ENCODE results near the gene BOD1L1. TPM values are rescaled to one million over a fixed set of nuclear protein-coding genes. Genes with fewer than 3 reads are reported as not detected.

Gene BOD1L1
- total RNA-seq, 1 donor from 2014 or later: 63.0 TPM

DNA sequence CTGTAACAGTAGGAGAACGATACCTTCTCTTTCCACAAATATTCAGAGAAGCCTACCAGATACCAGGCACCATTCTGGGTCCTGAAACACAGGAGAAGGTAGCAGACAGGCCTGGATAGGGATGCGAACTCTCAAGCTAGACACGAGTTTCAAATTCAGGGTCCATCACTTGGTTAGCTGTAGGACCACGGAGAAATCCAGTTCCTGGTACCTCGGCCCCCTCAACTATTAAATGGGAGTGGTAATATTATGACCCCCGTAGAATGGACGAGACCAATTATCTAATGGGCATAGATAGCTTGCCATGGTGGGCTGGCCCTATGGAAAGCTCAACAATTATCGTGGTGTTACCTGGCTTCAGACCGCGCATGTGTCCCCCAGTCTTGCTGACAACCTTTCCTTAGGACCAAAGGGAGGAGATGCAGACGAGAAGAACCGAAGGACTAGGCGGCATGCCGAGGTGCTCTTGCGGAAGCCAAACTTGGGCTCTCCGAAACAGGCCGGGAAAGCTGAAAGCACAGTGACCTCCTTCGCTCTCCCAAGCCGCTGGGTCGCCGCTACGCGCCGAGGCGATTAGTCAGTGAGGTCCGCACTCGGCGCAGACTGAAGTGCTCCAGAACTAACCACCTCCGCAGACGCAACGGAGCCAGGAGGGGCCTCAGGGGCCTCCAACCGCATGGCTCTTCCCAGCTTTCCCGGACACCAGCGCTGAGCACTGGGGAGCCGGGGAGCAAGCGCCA is 102.9 kb downstream of the BOD1L1 start:
- DNase-seq (ENCODE audit: low read depth): peak; percentile 18

DNA sequence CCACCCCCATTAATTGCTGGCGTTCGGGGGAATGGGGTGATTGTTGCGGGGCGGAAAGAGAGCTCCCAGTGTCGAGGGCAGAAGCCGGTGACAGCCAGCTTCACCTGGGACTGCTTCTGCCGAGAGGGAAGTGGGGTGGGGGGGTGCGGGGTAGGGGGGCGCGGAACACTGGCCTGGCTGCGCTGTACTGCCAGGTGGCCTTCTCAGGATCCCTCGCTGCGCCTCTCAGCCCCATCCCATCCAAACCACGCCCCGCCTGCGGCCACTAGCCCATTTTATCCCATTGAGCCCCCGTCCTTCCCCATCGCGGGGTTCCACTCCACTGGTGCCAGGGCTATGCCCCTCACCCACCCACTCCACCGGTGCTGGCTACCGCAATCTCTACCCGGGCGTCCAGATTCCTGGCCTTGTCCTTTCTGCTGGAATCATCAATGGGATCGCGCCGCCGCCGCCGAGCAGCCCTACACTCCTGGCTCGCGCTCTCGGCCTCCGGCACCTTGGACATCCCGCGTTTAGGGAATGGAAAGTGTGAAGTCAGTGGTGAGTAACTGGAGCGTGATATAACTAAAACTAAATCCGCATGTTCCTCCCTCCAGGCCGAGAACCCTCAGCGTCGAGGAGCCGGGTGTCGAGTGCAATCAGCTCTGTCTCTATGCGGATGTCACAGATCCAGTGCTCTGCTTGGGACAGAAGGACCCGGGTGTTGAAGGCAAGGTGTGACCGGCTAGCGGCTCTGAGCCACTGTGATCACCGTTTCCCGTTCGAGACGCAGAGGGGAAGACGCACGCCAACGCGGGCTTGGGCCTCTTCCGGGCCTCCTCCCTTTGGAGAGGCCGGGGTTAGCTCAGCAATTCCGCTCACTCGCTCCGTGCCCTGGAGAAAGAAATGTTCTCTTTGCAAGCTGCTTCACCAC is 103.7 kb downstream of the BOD1L1 start:
- DNase-seq (ENCODE audit: low read depth): no peak

DNA sequence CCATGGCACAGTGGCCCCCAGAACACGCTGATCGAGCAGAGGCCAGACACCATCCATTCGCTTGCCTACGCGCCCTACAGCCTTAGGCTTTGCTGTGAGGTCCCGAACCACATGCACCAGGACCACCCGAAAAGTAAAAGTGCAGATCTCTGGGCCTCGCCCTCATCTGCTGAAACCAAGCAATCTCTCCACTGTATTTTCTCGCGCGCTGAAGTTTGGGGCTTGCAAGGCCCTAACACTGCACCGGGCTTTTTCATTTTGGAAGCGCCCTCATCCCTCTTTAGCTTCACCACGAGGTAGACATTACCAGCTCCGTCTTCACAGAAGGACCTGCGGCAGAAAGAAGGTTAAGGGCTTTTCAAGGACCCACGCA is 104.4 kb downstream of the BOD1L1 start:
- no peak for DNase-seq (ENCODE audit: low read depth)

DNA sequence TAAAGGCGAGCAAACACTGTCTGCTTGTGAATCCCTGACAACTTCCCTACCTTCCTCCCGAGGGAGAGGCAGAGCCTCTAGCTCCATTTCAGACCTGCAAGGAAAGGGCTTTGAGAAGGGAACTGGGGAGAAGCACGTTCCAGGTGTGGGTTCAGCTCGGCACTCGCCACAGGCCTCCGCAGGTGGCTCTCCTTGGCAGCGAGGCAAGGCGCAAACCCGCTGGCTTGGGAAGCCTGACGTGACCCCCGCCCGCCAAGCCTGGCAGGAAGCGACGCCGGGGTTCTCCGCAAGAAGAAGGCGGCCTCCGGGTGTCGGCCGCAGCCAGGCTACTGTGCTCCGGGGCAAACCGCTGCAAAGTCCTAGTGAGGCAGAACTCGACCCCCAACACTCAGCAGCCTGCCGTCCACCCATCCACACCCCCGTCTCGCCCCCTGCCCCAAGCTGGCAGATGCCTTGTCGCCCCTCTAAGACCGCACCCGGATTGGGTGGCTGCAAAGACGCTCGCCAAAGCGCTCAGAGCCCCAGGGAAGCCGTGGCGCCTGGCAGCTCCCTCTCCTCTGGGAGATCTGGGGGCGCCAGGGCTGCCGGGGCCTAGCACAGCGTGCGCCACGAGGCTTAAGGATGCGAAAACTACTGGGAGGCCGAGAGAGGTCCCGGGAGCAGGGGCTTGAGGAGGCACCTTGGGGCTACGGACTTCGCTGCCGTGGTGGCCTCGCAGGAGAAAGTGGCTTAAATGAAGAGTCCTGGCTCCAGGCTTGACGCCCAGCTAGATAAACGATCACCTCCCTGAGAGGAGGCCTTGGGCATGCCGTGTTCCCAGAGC is 105.0 kb downstream of the BOD1L1 start:
- DNase-seq (ENCODE audit: low read depth): no peak

DNA sequence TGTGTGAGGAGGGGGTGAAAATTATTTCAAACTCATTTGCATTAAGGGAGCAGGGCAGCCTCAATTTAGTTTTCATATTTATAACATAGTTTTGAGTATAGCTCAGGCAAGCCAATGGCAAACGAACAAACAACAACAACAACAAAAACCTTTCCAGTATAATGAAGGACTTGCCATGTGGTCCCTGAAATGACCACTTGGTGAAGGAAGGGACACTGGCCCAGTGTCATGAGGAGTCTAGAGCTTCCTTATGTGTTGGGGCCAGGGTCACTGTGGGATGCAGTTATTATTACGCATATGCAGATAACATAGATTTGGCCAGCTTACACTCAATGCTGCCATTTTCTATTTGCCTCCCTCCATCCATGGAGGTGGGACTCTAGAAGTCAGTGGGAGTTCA is 106.5 kb downstream of the BOD1L1 start:
- DNase-seq (ENCODE audit: low read depth): no peak

Other genes with a start within 250 kb of the BOD1L1 start
- gene RAB28, start 143.4 kb downstream of the BOD1L1 start, total RNA-seq: 15.1 and 18.7 TPM in 2 replicates
- not detected in 2 replicates for gene NKX3-2, start 83.2 kb downstream of the BOD1L1 start, total RNA-seq

Data from renal cortical epithelial cell (primary cell).